Activated B cell treated with CpG ODN at 0.5 μM for 24 hours (primary cell): ENCODE measurements around the gene AP1G1. TPM values are rescaled to one million over a fixed set of nuclear protein-coding genes. Genes with fewer than 3 reads are reported as not detected.
"Not testable (repeated sequence)": the region's sequence is repeated elsewhere in the genome, so short reads cannot be mapped to it uniquely, and the experiment has no call there.

ENCODE experiments used
- ATAC-seq: fragments of 200-7000 bp; cut with Tn5 transposase; one replicate; pipeline ENCODE4 v1.10.0; 2021; ENCODE audit warnings: low read depth, mild to moderate bottlenecking, moderate library complexity
- CTCF ChIA-PET: fragments of 350-600 bp; sonication (Branson Sonifier 250); formaldehyde crosslinking; loops from one replicate; lab custom pipeline; 2021; ENCODE audit warnings: antibody characterized with exemption; lab: Charles Lee
- POLR2A ChIA-PET: fragments of 350-600 bp; sonication (Branson Sonifier 250); formaldehyde crosslinking; loops from one replicate; lab custom pipeline; 2021; ENCODE audit warnings: antibody characterized with exemption; lab: Charles Lee
- DNase-seq: peaks from one replicate; pipeline ENCODE4 v3.0.0; 2022
- H3K27ac Mint-ChIP-seq: one replicate; pipeline ENCODE4 v1.8.0; 2020; ENCODE audit warnings: mixed read lengths
- H3K27me3 Mint-ChIP-seq: one replicate; pipeline ENCODE4 v1.8.0; 2021; ENCODE audit warnings: mixed read lengths
- H3K36me3 Mint-ChIP-seq: one replicate; pipeline ENCODE4 v1.8.0; 2021; ENCODE audit warnings: low read depth, mixed read lengths
- H3K4me1 Mint-ChIP-seq: one replicate; pipeline ENCODE4 v1.8.0; 2021; ENCODE audit warnings: mixed read lengths
- H3K4me3 Mint-ChIP-seq: one replicate; pipeline ENCODE4 v1.8.0; 2020; ENCODE audit warnings: mild to moderate bottlenecking, mixed read lengths
- H3K9me3 Mint-ChIP-seq: one replicate; pipeline ENCODE4 v1.8.0; 2020; ENCODE audit warnings: mixed read lengths
- intact Hi-C: fragments of 100-400 bp; cut with micrococcal nuclease; formaldehyde crosslinking; loops from one replicate; pipeline ENCODE4 v1.15.1; 2024
- total RNA-seq: library from RNA; stranded (reverse); gene quantifications from 2 replicates; pipeline ENCODE4 v1.2.3, GENCODE V29; 2022
- TF ChIP-seq, protein P1 (sequence below): fragments of 200-600 bp; IDR thresholded peaks from one replicate; pipeline ENCODE4 v1.8.0; 2022; ENCODE audit warnings: antibody characterized with exemption, mild to moderate bottlenecking

The AP1G1 gene
- total RNA-seq, 1 donor from 2014 or later = 120 TPM

DNA sequence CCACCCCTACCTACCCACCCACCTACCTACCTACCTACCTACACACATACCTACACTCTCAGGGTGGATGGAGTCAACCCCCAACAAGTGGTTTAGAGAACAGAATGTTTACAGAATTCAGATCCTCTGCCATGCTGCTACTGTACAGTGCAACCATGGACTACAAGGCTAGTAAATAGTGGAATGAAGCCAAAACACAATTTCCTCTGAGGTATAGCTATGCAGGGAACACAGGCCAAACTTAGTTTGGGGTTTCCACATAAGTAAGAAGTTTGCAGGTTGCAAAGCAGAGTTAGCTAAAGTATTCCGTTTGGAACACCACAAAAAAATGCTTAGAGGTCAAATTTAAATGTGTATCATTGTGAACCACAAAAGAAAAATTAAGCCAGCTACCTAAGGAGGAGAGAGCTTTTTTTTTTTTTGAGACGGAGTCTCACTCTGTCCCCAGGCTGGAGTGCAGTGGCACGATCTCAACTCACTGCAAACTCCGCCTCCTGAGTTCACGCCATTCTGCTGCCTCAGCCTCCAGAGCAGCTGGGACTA, 2.7 kb upstream of the AP1G1 start:
- ChIA-PET POLR2A (interaction anchor here (1.2 kb wide), 1 partner anchor 71 kb away, joined by 4 read pairs; no protein-coding TSS in a partner anchor), CTCF (interaction anchor here (1.2 kb wide), 1 partner anchor 71 kb away, joined by 3 read pairs; no protein-coding TSS in a partner anchor)
- ATAC-seq = no peak
- Mint-ChIP-seq H3K9me3 (no peaks in the 10 kb centered on the region), H3K27me3 (no peaks in the 10 kb centered on the region), H3K4me3 (no peak overlapping the region), H3K27ac (no peak overlapping the region), H3K36me3 (peaks cover 17% of the 10 kb centered on the region), H3K4me1 (peaks cover 34% of the 10 kb centered on the region)
- intact Hi-C loops = no loop called here
- TF ChIP-seq, protein P1, sequence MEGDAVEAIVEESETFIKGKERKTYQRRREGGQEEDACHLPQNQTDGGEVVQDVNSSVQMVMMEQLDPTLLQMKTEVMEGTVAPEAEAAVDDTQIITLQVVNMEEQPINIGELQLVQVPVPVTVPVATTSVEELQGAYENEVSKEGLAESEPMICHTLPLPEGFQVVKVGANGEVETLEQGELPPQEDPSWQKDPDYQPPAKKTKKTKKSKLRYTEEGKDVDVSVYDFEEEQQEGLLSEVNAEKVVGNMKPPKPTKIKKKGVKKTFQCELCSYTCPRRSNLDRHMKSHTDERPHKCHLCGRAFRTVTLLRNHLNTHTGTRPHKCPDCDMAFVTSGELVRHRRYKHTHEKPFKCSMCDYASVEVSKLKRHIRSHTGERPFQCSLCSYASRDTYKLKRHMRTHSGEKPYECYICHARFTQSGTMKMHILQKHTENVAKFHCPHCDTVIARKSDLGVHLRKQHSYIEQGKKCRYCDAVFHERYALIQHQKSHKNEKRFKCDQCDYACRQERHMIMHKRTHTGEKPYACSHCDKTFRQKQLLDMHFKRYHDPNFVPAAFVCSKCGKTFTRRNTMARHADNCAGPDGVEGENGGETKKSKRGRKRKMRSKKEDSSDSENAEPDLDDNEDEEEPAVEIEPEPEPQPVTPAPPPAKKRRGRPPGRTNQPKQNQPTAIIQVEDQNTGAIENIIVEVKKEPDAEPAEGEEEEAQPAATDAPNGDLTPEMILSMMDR = no peak
- no peak for DNase-seq

DNA sequence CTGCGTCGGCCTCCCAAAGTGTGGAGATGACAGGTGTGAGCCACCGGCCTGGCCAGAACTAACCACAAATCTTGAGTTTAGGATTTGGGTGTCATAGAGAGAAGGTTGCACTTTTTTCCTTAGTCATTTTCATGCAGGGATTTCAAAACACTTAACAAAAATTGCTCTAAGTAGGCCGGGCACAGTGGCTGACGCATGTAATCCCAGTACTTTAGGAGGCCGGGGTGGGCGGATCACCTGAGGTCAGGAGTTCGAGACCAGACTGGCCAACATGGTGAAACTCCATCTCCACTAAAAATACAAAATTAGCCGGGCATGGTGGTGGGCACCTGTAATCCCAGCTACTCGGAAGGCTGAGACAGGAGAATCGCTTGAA, 1.5 kb upstream of the AP1G1 start:
- Mint-ChIP-seq H3K36me3 (peaks cover 17% of the 10 kb centered on the region), H3K27ac (peak overlapping the region; percentile 100), H3K4me1 (peaks cover 32% of the 10 kb centered on the region)
- DNase-seq, intact Hi-C loops, ATAC-seq, H3K9me3 Mint-ChIP-seq, H3K4me3 Mint-ChIP-seq, H3K27me3 Mint-ChIP-seq: not testable (repeated sequence)
- ChIA-PET CTCF (interaction anchor here (2.7 kb wide), 1 partner anchor 72 kb away, joined by 19 read pairs; no protein-coding TSS in a partner anchor), POLR2A (interaction anchor here (1.1 to 3.8 kb wide), 4 partner anchors 8 to 86 kb away, joined by 6 to 110 read pairs (median 68); partner anchors contain the start of genes IST1 and ZNF821)

DNA sequence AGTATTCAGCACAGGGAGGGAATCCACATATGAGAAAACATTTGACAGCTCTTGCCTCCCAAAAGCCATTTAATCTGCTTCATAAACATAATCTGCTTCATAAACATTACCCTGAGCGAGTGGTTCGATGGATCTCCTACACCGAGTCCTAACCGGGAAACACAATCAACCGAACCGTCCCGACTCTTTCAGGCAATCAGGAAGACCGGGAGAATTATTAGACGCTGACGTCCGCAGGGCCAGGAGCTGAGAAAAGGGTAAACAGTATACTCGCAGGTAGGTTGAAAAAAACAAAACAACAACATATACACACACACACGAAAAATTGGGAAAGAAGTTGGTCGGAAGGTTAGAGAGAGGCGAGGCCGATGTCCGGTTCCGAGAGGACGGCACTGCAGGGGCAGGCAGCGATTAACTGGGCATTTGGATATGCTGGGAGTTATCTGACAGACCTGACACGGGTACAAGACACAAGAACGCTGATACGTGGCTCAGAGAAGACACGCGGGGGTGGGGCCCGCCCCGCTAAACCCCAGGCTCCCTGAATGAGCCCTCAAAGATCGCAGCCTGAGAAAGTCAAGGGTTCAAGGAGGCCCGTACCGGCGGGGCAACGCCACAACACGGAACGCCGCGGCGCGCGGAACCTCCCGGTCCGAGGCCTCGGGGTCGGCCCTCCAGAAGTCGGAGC, 585 bp downstream of the AP1G1 start:
- ATAC-seq = peak; percentile 3
- H3K27me3 Mint-ChIP-seq = no peaks in the 10 kb centered on the region
- DNase-seq = no peak
- H3K4me1 Mint-ChIP-seq = peaks cover 39% of the 10 kb centered on the region
- peak overlapping the region; percentile 98 for H3K4me3 Mint-ChIP-seq
- H3K9me3 Mint-ChIP-seq = no peaks in the 10 kb centered on the region
- CTCF ChIA-PET = interaction anchor here (2.7 kb wide), 1 partner anchor 74 kb away, joined by 19 read pairs; no protein-coding TSS in a partner anchor
- H3K27ac Mint-ChIP-seq = peak overlapping the region; percentile 100
- POLR2A ChIA-PET = interaction anchor here (0.5 to 3.8 kb wide), 27 partner anchors 10 to 286 kb away, joined by 3 to 110 read pairs (median 6); partner anchors contain the start of genes DHX38, IST1 and ZNF821
- TF ChIP-seq, protein P1 = no peak
- intact Hi-C loops = loop anchor here (2.0 to 10.0 kb wide), 2 partner anchors 153 to 323 kb away; partner anchors contain the start of gene ZNF19
- peaks cover 30% of the 10 kb centered on the region for H3K36me3 Mint-ChIP-seq

DNA sequence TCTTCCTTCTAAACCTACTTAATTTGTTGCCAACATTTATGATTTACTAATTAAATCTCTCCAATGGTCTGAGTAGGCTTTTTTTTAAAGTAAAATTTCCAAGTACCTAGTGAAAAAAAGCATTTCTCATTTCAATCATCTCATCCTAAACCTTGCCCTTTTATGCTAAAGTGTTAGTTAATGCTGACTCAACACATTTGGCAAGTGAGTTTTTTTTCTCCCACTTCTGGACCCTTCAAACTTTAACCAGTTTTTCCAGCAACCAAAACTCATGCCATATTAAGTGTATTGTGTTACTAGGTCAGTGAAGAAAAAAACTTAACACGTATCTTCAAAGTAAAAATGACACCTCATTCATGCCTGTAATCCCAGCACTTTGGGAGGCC, 5.3 kb downstream of the AP1G1 start:
- ChIA-PET POLR2A (no interaction called here), CTCF (no interaction called here)
- Mint-ChIP-seq H3K27me3 (no peaks in the 10 kb centered on the region), H3K27ac (no peak overlapping the region), H3K4me3 (no peak overlapping the region), H3K9me3 (no peaks in the 10 kb centered on the region), H3K36me3 (peaks cover 47% of the 10 kb centered on the region), H3K4me1 (peaks cover 27% of the 10 kb centered on the region)
- TF ChIP-seq, protein P1 = no peak
- ATAC-seq = no peak
- DNase-seq = no peak
- intact Hi-C loops = loop anchor here (10.0 kb wide), 1 partner anchor 318 kb away; the partner anchor contains the start of gene ZNF19

DNA sequence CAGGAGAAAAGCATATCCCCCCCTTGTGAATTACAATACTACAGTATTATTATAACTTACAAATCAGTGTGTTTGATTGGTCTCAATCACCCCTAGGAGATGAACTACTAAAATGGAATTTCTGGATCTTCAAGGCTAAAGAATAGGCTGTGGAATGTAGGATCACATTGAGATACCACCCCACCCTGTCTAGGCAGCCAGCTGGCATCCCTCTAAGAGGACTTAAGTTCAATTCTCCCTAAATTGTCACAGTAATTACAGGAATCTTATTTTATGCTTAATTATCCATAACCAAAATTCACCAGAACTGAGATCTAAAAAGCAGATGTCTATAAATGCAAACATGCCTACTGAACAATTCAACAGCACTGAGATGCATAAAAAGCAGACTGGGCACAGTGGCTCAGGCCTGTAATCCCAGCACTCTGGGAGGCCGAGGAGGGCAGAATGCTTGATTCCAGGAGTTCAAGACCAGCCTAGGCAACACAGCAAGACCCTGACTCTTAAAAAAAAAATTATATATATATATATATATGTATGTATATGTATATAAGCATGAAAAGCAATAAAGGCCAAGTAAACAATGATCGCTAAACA, 12.0 kb downstream of the AP1G1 start:
- POLR2A ChIA-PET = no interaction called here
- Mint-ChIP-seq H3K4me3 (no peak overlapping the region), H3K27ac (no peak overlapping the region), H3K4me1 (peaks cover 35% of the 10 kb centered on the region), H3K36me3 (peaks cover 51% of the 10 kb centered on the region), H3K27me3 (no peaks in the 10 kb centered on the region), H3K9me3 (no peaks in the 10 kb centered on the region)
- CTCF ChIA-PET = no interaction called here
- TF ChIP-seq, protein P1 = no peak
- no peak for ATAC-seq
- DNase-seq = no peak
- intact Hi-C loops = no loop called here
